Fibroblast of mammary gland (primary cell): Measurements from ENCODE around the gene ADGRL4.

Source experiments
- DNase-seq: peaks from one replicate; pipeline ENCODE4 v3.0.0-alpha.2; 2010; ENCODE audit warnings: low read depth
- H3K4me3 ChIP-seq: 2 replicates; pipeline ENCODE4 v1.5.1; 2011; ENCODE audit warnings: low read depth, mild to moderate bottlenecking, low read length, moderate library complexity; ENCODE audit not compliant: control insufficient read depth
- TF ChIP-seq, protein P1 (sequence below): conservative IDR thresholded peaks from 2 replicates; pipeline ENCODE4 v1.5.1; 2011; ENCODE audit warnings: low read depth, low read length, inconsistent platforms; ENCODE audit not compliant: control insufficient read depth, insufficient read depth

ADGRL4 gene

DNA sequence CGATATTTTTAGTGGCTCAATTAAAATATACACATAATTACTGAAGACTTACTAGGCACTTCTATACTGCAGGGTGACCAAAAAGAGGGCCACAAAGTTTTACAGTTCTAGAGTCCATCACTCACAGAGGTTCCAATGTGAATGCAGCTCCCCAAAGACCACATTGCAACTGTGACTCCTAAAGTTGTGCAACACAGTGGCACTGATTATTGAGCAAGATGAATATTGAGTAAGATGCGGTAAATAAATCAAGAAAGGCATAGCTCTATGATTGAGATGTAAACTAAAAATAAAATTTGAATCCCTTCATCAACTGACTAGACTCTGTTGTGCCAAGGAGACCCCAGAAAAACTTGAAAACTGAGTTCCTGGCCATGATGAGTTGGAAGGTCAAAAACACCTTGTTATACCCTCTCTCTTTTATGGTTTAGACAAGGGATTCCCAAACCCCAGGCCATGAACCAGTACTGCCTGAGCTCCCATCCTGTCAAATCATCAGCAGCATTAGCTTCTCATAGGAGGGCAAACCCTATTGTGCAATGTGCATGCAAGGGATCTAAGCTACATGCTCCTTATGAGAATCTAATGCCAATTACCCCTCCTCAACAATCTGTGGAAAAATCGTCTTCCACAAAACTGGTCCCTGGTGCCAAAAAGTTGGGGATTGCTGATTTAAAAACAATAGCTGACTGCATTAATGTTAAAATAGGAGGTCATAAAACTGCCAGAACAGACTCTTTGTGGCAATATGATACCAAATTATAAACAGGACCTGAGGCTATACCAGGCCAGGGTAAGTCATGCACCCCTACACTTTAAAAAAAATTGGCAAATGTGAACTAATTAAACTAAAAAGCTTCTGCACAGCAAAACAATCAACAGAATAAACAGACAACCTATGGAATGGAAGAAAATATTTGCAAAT, 94.3 kb downstream of the ADGRL4 start:
- DNase-seq, result peak; percentile 49
- H3K4me3 ChIP-seq, result no peak overlapping the region
- TF ChIP-seq, protein P1, sequence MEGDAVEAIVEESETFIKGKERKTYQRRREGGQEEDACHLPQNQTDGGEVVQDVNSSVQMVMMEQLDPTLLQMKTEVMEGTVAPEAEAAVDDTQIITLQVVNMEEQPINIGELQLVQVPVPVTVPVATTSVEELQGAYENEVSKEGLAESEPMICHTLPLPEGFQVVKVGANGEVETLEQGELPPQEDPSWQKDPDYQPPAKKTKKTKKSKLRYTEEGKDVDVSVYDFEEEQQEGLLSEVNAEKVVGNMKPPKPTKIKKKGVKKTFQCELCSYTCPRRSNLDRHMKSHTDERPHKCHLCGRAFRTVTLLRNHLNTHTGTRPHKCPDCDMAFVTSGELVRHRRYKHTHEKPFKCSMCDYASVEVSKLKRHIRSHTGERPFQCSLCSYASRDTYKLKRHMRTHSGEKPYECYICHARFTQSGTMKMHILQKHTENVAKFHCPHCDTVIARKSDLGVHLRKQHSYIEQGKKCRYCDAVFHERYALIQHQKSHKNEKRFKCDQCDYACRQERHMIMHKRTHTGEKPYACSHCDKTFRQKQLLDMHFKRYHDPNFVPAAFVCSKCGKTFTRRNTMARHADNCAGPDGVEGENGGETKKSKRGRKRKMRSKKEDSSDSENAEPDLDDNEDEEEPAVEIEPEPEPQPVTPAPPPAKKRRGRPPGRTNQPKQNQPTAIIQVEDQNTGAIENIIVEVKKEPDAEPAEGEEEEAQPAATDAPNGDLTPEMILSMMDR, result no peak

DNA sequence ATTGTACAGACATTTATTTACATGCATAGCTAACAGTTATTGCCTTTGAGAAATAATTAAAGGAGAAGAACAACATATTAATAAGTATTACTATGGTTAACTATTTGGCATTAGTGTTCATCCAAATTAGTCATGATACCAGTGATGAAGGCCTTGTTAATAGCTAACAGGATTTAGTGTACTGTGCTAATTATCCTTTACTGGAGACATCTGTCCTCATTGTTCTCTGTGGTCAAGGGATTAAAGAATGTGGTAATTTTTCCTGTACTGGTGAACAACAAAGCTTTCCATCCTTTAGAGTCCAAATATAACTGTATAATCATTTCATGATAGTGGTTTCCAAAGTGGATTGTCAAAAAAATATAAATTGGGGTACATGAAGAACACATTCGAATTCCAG, 103.9 kb downstream of the ADGRL4 start:
- no peak overlapping the region for H3K4me3 ChIP-seq
- TF ChIP-seq, protein P1, result no peak
- no peak for DNase-seq

DNA sequence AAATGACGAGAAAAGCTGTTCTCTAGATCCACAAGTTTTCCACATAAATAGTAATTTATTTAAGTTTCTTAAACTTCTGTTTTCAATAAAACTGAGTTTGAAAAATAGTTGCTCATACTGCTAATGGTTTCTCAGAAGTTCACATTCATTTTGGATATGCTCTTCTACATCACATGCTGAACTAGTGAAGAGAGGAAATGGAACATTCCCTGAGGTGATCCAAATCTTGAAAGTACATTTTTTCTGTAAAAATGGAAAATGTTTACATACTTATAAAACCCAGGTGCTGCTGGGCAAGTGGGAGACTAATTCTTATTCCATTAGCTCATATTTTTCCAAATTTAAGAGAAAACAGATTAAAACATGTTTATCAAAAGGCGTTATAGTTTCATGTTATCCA, 111.7 kb downstream of the ADGRL4 start:
- TF ChIP-seq, protein P1, result no peak
- DNase-seq, result no peak

DNA sequence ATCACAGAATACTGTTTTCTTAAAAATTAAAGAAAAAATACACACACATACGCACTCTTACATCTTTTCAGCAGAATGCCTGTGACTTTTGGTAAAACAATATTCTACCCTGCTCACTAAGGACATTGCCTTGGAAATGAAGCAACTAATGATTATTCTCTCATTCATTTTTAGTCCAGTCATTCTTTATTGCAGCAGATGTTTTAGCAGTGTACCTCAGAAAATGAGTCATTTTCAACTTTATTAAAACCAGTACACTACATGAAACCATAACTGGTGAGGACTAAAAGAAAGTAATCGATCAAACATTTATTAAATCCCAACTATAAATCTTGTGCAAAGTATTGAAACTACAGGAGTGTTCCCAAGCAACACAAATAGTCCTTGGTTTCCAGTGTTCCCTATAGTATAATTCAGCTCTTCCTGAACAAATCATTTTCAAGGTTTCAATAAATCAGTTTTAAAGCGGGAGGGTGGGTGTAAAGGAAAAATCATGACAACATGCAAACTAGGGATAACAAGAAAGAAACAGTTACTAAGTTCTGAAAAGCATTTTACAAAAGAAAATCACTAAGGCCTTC, 114.2 kb downstream of the ADGRL4 start:
- TF ChIP-seq, protein P1, result no peak
- DNase-seq, result peak; percentile 78
- no peak overlapping the region for H3K4me3 ChIP-seq

More for the DNA sequence above, 111.7 kb downstream of the ADGRL4 start:
- no peak overlapping the region for H3K4me3 ChIP-seq

DNA sequence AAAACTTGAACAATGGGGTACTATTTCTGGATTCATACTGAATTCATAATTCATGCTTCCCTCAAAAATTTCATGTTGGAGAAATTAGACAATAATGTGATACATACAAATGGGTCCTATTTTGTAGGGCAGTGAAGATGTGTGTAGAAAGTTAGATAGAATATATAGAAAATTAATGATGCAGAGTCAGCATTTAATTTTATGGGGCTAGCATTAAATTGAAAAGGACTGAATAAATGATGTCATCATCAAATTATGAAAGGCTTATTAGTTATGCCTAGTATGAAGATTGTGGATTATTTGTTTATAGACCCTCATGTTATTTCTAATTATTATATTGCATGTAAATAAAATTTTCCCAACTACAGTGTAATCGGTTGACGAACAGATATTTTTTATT, 119.1 kb downstream of the ADGRL4 start:
- TF ChIP-seq, protein P1, result no peak
- DNase-seq, result no peak
- no peak overlapping the region for H3K4me3 ChIP-seq

DNA sequence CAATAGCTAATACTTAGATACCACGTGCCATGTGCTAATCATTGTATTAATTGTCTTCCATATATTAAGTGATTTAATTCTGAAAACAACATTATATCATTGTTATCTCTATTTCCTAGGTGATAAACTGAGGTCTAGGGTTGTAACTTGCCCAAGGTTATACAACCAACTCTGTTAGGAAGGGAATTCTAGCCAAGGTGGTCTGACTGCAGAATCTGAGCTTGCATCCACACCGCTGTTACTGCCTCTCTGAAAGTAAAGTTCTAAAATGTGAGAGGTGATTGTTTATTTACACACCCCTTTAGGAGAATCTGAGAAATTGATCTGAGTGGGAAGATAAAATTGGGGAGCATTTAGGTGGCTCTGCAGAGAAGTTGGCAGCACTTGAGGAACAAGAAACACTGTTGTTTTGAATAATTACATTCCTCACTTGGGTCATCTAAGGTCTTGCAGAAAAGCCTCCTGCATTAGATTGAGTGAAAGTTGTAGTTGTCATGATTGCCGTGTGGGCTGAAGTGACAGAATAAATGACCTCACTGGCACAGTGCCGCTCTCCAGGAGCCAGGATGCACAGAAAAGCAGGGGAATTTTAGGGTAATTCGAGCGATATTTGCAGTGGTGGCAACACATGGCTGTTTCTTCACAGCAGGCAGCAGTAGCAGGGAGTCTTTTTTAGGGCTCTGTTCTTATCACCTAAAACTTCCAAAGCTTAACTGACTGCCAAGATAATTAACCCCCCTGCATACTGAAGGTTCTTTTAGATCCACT, 121.7 kb downstream of the ADGRL4 start:
- TF ChIP-seq, protein P1, result no peak
- no peak overlapping the region for H3K4me3 ChIP-seq
- peak; percentile 44 for DNase-seq
